GM18498 (cell line): ENCODE results near the gene POLG.

Experiments
- ATAC-seq: cut with Tn5 transposase; IDR thresholded peaks from one replicate; pipeline ENCODE4 v1.9.1; 2021; ENCODE audit warnings: mild to moderate bottlenecking, moderate library complexity; ENCODE audit not compliant: unreplicated experiment

The POLG gene

GRCh38 chr15:89334510-89335297 is at the start of gene POLG:
TSS of gene POLG (minus strand) at chr15:89334824. CDS start at chr15:89333754, 1,070 bp downstream.
- ATAC-seq, result peak; percentile 91

GRCh38 chr15:89384176-89384604 is 49.6 kb upstream of the POLG start:
- ATAC-seq, result no peak

GRCh38 chr15:89383365-89384175 is 48.9 kb upstream of the POLG start:
- ATAC-seq, result no peak

- no peak for ATAC-seq
These were observed 47.5 kb upstream of the POLG start for GRCh38 chr15:89381888-89382686.

GRCh38 chr15:89381331-89381730 is 46.7 kb upstream of the POLG start:
- ATAC-seq, result no peak

- no peak for ATAC-seq
These were observed 45.2 kb upstream of the POLG start for GRCh38 chr15:89379818-89380217.

- no peak for ATAC-seq
These were observed 44.6 kb upstream of the POLG start for GRCh38 chr15:89379251-89379695.

GRCh38 chr15:89378296-89379151 is 43.9 kb upstream of the POLG start:
- no peak for ATAC-seq

- ATAC-seq, result no peak
These were observed 43.2 kb upstream of the POLG start for GRCh38 chr15:89377842-89378295.

GRCh38 chr15:89377024-89377841 is 42.6 kb upstream of the POLG start:
- no peak for ATAC-seq

- ATAC-seq, result no peak
These were observed 41.8 kb upstream of the POLG start for GRCh38 chr15:89376388-89376787.

- no peak for ATAC-seq
These were observed 40.7 kb upstream of the POLG start for GRCh38 chr15:89375093-89376005.

- ATAC-seq, result no peak
These were observed 39.7 kb upstream of the POLG start for GRCh38 chr15:89374086-89374981.

GRCh38 chr15:89372069-89372935 is 37.7 kb upstream of the POLG start:
- ATAC-seq, result no peak

- ATAC-seq, result no peak
These were observed 36.8 kb upstream of the POLG start for GRCh38 chr15:89371228-89372044.

GRCh38 chr15:89370978-89371227 is 36.3 kb upstream of the POLG start:
- ATAC-seq, result no peak
